Stimulated activated naive CD8-positive, alpha-beta T cell treated with anti-CD3 and anti-CD28 coated beads, Interleukin-15, amount 100 ng/mL, for 72 hours (primary cell): ENCODE data around the gene PNMA6F.

ENCODE experiments used
- ATAC-seq: fragments of 150-1000 bp; cut with Tn5 transposase; 2 replicates; pipeline ENCODE4 v1.10.0; 2021; ENCODE audit warnings: mild to moderate bottlenecking, moderate library complexity
- DNase-seq, 2 donors: peaks; one replicate each; pipeline ENCODE4 v3.0.0; 2021 to 2022
- H3K27ac Mint-ChIP-seq, 2 donors: one replicate each; pipeline ENCODE4 v1.8.0; 2022; ENCODE audit warnings: mild to moderate bottlenecking in 2 of 2, mixed read lengths in 2 of 2, moderate library complexity in 2 of 2
- H3K27me3 Mint-ChIP-seq: one replicate; pipeline ENCODE4 v1.8.0; 2022; ENCODE audit warnings: mixed read lengths
- H3K4me1 Mint-ChIP-seq: one replicate; pipeline ENCODE4 v1.8.0; 2022; ENCODE audit warnings: mild to moderate bottlenecking, mixed read lengths
- H3K4me3 Mint-ChIP-seq, 2 donors: one replicate each; pipeline ENCODE4 v1.8.0; 2022; ENCODE audit warnings: mild to moderate bottlenecking in 2 of 2, mixed read lengths in 2 of 2, moderate library complexity in 1 of 2
- H3K9me3 Mint-ChIP-seq, 2 donors: one replicate each; pipeline ENCODE4 v1.8.0; 2022; ENCODE audit warnings: mixed read lengths in 2 of 2

PNMA6F gene

DNA sequence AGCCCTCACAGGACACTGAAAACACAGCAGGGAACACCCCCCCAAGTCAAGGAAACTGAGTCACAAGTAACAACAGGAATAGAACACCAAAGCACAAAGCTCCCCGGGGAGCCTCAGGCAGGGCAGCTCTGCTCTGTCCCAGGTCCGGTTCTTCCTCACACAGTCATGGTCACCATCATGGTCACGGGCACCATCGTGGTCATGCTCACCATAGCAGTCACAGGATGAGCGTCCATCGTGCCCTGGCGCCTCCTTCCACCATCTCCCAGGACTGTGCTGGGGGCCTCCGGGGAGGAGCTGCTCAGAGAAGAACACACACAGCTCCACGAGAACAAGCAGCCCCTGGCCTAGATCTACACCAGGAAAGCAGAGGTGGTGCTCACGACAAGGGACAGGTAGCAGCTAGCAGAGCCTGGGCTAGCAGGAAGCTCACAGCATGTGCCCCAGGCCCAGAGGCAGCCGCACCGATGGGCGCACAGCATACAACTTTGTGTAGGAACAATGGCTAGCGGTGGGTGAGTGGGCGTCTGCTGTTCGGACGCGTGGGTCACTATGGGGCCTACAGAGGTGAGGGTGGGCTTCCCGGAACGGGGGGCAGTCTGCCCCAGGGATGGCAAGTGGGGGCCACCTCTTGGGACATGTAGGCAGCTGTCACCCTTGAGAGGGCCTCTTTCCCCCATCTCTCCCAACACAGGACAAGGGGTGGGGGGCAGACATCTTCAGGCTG lies 3.4 kb downstream of the PNMA6F start:
- Mint-ChIP-seq H3K9me3 (no peaks in the 10 kb centered on the region), H3K4me1 (no peaks in the 10 kb centered on the region), H3K4me3 (no peak overlapping the region), H3K27me3 (no peaks in the 10 kb centered on the region), H3K27ac (peak overlapping the region in 1 of 2 donors; percentile 63)
- ATAC-seq (no peak), DNase-seq (no peak)

DNA sequence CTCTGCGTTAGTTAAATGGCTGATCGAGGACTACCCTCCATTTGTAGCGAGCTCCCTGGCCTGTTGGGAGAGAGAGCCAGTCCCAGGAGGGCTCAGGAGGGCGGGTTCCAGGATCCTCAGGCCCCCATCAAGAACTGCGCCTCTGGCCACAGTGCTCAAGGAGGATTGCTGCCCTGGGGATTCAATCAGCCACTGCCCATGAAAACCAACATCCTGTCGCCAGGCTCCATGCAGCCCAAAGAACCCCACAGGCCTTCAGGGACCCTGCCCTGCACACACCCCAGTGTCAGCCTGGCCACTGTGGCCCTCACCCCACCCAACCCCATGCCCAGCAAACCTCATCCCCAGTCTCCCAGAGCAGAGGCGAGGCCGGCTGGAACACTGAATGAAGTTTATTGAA lies 4.3 kb downstream of the PNMA6F start:
- Mint-ChIP-seq H3K27me3 (no peaks in the 10 kb centered on the region), H3K4me1 (no peaks in the 10 kb centered on the region), H3K27ac (no peak overlapping the region), H3K4me3 (no peak overlapping the region), H3K9me3 (no peaks in the 10 kb centered on the region)
- no peak for DNase-seq
- no peak for ATAC-seq

DNA sequence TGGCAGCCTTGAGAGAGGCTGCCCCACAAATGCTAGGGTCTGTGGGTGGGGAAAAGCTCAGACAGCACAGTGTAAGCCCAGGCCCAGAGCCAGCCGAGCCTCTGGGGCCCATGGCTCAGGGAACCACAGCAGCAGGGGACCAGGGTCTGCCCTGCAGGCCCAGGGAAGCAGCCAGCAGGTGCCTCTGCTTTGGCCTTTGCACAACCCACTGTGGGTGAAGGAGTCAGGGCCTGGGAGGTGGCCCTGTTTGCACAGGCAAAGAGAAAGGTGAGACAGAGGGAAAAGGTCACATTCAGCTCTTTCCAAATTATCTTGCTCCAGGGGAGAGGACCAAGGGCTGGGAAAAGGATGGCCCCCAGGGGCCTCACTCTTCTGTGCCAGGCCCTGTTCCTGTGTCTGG lies 8.7 kb downstream of the PNMA6F start:
- Mint-ChIP-seq H3K4me1 (no peaks in the 10 kb centered on the region), H3K27ac (peak overlapping the region in 1 of 2 donors; percentile 34), H3K27me3 (no peaks in the 10 kb centered on the region), H3K9me3 (no peaks in the 10 kb centered on the region), H3K4me3 (no peak overlapping the region)
- DNase-seq = no peak
- ATAC-seq = no peak

DNA sequence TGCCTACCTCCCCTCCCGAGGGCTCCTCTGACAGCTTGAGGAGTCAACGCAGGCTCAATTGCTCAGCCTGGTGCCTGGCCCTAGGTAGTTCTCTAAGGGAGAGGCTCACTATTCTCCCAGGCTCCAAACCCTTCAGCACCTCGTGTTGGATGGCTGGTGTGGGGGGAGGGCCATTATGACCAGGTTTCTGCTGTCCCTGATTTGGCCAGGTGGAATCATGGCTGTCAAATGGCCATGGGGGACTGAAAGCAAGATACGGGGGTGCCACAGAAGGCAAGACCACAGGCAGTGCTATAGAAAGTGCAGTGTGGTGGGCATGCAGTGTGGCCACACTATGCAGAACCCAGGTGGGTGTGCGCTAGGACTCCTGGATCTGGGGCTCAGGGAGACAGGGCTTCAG lies 9.5 kb downstream of the PNMA6F start:
- no peak overlapping the region for H3K27ac Mint-ChIP-seq
- no peaks in the 10 kb centered on the region for H3K9me3 Mint-ChIP-seq
- no peak overlapping the region for H3K4me3 Mint-ChIP-seq
- DNase-seq (no peak), ATAC-seq (no peak)
- H3K27me3 Mint-ChIP-seq = no peaks in the 10 kb centered on the region
- no peaks in the 10 kb centered on the region for H3K4me1 Mint-ChIP-seq

DNA sequence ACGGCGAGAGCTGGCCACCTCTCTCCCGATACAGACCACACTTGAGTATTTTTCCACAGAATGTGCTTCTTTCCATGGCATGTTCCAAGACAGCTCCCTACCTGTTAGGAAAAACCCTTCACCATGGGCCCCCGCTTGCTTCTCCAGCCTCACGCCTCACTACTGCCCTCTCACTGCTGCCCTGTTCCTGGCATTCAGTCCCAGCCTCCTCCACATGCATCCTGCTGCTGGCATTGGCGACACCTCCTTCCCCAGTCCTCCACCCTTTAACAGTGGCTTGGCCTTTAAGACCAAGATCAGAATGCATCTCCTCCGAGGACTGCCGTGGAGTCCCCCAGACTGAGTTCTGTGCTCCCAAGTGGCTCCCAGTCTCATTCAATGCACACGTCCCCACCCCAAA lies 10.7 kb downstream of the PNMA6F start:
- ATAC-seq (no peak), DNase-seq (no peak)
- no peaks in the 10 kb centered on the region for H3K4me1 Mint-ChIP-seq
- H3K4me3 Mint-ChIP-seq = no peak overlapping the region
- no peaks in the 10 kb centered on the region for H3K27me3 Mint-ChIP-seq
- no peaks in the 10 kb centered on the region for H3K9me3 Mint-ChIP-seq
- H3K27ac Mint-ChIP-seq = peak overlapping the region in 1 of 2 donors; percentile 33

DNA sequence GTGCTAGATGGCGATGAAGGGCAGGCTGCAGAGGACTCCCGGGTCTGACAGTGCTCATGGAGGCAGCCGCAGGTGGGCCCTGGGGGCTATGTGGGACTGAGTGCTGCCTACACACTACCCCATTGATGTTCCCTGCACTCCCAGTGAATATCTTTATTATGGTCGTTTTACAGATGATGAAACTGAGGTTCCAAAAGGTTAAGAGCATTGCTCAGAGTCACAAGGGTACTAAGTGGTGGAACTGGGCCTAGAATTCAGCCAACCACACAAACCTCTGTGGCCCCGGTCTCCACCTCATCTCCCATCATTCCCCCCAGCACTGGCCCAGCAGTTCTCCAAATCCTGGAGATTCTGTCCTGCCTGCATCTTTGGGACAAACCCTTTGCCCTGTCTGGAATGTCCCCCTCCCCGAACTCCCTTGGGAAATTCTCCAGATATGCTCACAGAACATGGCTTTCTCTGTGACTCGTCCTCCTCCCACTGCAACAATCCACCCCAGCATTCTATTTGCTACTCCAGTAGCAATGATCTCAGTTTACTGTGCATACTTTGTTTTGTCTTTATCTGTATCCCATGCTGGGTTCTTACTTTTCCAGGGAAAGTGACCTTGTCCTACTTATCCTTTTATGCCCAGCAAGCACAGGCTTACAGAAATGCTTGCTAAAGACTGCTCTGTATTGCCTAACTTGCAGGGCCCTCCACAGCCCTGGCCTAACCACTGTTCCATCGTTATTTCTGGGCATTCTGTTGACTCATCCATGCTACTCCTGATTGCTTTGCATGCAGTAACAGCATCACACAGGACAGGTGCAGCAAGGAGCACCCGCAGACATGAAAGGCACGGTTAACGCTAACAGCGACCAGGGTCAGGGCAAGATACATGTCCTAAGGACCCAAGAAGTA lies 14.0 kb downstream of the PNMA6F start:
- Mint-ChIP-seq H3K27me3 (peaks cover 16% of the 10 kb centered on the region), H3K4me3 (no peak overlapping the region), H3K9me3 (no peaks in the 10 kb centered on the region), H3K27ac (no peak overlapping the region), H3K4me1 (peaks cover 8% of the 10 kb centered on the region)
- ATAC-seq (no peak), DNase-seq (no peak)

- Mint-ChIP-seq H3K4me1 (peaks cover 8% of the 10 kb centered on the region), H3K9me3 (no peaks in the 10 kb centered on the region), H3K27me3 (peaks cover 16% of the 10 kb centered on the region), H3K4me3 (no peak overlapping the region), H3K27ac (peak overlapping the region in 1 of 2 donors; percentile 40)
- ATAC-seq (no peak), DNase-seq (no peak)
Observed at GRCh38 chrX:153306527-153307115, 14.9 kb downstream of the PNMA6F start.

- no peak for ATAC-seq
- no peaks in the 10 kb centered on the region for H3K9me3 Mint-ChIP-seq
- no peak overlapping the region for H3K27ac Mint-ChIP-seq
- no peak for DNase-seq
- no peak overlapping the region for H3K4me3 Mint-ChIP-seq
- H3K4me1 Mint-ChIP-seq = peaks cover 8% of the 10 kb centered on the region
- peaks cover 16% of the 10 kb centered on the region for H3K27me3 Mint-ChIP-seq
Observed at GRCh38 chrX:153305972-153306371, 15.6 kb downstream of the PNMA6F start.

DNA sequence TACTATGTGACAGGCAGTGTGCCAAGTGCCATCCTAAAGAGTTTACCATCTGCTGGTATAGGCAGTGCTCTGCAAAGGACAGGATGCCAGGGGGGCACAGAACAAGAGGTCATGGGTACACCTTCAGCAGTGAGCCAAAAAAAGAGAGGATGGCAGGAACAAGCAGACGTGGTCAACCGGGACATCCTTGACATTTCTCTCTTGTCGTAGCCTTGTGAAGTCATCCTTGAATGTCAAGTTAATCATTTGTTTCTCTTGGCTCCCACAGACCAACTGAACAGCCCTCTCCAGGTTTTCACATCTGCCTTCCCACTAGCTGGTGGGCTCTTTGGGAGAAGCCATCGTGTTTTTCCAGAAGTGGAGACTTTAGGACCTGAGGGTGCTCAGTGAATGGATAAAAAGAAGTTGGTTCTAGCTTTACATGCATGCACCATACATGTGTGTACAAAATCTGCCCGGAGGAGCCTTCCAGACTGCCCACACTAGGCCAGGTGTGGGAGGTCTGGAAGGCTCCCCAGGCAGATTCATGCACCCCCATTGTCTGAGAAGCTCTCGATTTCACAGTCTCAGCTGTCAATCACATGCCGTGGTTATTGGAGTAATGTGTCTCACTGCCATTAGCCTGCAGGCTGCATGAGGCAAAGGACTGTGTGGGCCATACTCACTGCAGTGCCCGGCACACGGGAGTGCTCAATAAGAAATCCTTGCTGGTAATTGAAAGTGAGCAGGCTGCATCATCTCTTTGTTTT lies 16.4 kb downstream of the PNMA6F start:
- no peaks in the 10 kb centered on the region for H3K9me3 Mint-ChIP-seq
- ATAC-seq (no peak), DNase-seq (no peak)
- peaks cover 8% of the 10 kb centered on the region for H3K4me1 Mint-ChIP-seq
- peaks cover 18% of the 10 kb centered on the region for H3K27me3 Mint-ChIP-seq
- H3K27ac Mint-ChIP-seq = no peak overlapping the region
- no peak overlapping the region for H3K4me3 Mint-ChIP-seq

DNA sequence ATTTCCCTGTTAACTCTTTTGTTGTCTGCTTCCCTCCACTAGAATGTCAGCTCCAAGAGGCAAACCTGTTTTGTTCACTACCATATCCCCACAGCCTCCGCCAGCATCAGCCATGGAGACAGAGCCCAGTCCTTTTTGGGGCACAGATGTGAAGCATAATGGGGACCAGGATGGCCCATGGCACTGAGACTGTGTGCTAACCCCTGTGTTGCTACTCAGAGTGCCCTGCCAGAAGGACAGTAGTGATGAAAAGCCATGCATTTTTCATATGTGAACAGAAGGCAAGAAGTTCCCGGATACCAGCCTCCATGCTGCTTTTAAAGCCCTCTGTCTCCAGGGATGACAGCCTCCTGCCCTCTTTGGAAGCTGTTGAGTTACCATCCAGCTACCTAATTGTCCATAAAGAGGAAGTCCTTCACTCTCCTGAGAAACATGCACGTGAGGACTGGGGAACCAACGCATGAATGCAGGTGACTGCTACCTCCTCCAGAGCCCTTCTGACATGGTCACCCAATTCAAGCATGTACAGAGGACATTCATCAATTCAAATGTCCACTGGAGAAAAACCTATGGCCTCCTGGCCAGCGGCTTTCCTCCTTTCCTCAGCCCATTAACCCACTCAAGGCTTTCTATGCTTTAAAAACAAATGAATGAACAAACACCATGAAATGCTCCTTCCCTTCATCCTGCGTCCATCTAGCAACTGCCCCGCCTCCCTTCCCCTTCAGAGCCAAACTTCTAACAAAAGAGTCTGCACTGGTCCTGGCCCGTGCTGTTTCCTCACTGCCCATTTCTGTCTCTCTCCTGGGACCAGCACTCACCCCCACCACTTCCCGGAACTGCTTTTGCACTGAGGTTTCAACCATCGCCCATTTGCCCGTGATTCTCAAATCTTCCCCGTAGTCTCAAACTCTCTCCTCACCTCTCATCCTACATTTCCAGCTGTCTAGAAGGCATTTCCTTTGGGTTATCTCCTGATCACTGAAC lies 18.0 kb downstream of the PNMA6F start:
- H3K27me3 Mint-ChIP-seq = peaks cover 24% of the 10 kb centered on the region
- ATAC-seq = no peak
- DNase-seq = no peak
- H3K4me1 Mint-ChIP-seq = peaks cover 8% of the 10 kb centered on the region
- no peak overlapping the region for H3K4me3 Mint-ChIP-seq
- peak overlapping the region in 1 of 2 donors; percentile 77 for H3K27ac Mint-ChIP-seq
- no peaks in the 10 kb centered on the region for H3K9me3 Mint-ChIP-seq

GRCh38 chrX:153302796-153303195 lies 18.8 kb downstream of the PNMA6F start:
- no peak for ATAC-seq

DNA sequence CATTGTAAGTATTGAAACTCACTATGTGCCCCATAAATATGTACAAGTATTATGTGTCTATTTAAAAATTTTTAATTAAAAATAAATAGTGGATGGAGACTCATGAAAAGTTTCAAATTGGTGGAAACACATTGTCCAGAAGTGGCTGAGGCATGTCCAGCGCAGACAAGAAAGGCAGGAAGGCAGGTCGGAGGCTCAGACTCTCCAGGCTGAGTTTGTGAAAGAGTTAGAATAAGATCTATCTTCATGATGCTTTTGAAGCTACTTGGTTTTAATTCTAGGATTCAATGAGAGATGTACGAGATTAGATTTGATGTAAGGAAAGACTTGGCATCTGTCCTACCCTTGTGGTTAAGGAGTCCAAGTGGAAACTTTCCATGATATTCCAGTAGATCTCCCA lies 19.8 kb downstream of the PNMA6F start:
- Mint-ChIP-seq H3K27me3 (peaks cover 29% of the 10 kb centered on the region), H3K4me1 (peaks cover 8% of the 10 kb centered on the region), H3K9me3 (no peaks in the 10 kb centered on the region), H3K27ac (no peak overlapping the region), H3K4me3 (no peak overlapping the region)
- no peak for ATAC-seq
- no peak for DNase-seq

More at GRCh38 chrX:153302796-153303195, 18.8 kb downstream of the PNMA6F start:
- Mint-ChIP-seq H3K27me3 (peaks cover 24% of the 10 kb centered on the region), H3K4me3 (no peak overlapping the region), H3K4me1 (peaks cover 8% of the 10 kb centered on the region), H3K27ac (no peak overlapping the region), H3K9me3 (no peaks in the 10 kb centered on the region)
- no peak for DNase-seq

- Mint-ChIP-seq H3K4me1 (peaks cover 8% of the 10 kb centered on the region), H3K27me3 (peaks cover 29% of the 10 kb centered on the region), H3K27ac (no peak overlapping the region), H3K9me3 (no peaks in the 10 kb centered on the region), H3K4me3 (no peak overlapping the region)
- no peak for ATAC-seq
- no peak for DNase-seq
Observed at GRCh38 chrX:153299855-153300254, 21.7 kb downstream of the PNMA6F start.

- Mint-ChIP-seq H3K27me3 (peaks cover 13% of the 10 kb centered on the region), H3K9me3 (no peaks in the 10 kb centered on the region), H3K4me3 (no peak overlapping the region), H3K4me1 (peaks cover 13% of the 10 kb centered on the region), H3K27ac (no peak overlapping the region)
- DNase-seq = no peak
- no peak for ATAC-seq
Observed at GRCh38 chrX:153297376-153297775, 24.2 kb downstream of the PNMA6F start.
